RWPE1 (cell line): ENCODE results near the gene HDAC11.

Experiments used
- CTCF ChIA-PET: fragments of 350-600 bp; sonication (Branson Sonifier 250); formaldehyde crosslinking; extraction: SDS; loops from one replicate; lab custom pipeline; 2021; lab: Yijun Ruan, JAX
- POLR2A ChIA-PET: fragments of 400-600 bp; formaldehyde crosslinking; extraction: SDS; loops from one replicate; lab custom pipeline; 2020; ENCODE audit warnings: antibody characterized with exemption; ENCODE audit not compliant: low non-redundant PET; lab: Yijun Ruan, JAX
- DNase-seq: peaks from one replicate; pipeline ENCODE4 v3.0.0; 2012; ENCODE audit warnings: low spot score
- H3K27ac ChIP-seq: fragments of 450-650 bp; 2 replicates; pipeline ENCODE4 v1.5.1; 2017
- TF ChIP-seq, protein P1 (sequence below): fragments of 450-650 bp; conservative IDR thresholded peaks from 2 replicates; pipeline ENCODE4 v1.5.1; 2017; ENCODE audit warnings: low read depth, mild to moderate bottlenecking

HDAC11 gene

GRCh38 chr3:13472286-13472685 is 7.8 kb upstream of the HDAC11 start:
- POLR2A ChIA-PET = no interaction called here
- no peak overlapping the region for H3K27ac ChIP-seq
- CTCF ChIA-PET = no interaction called here
- DNase-seq = no peak
- TF ChIP-seq, protein P1, sequence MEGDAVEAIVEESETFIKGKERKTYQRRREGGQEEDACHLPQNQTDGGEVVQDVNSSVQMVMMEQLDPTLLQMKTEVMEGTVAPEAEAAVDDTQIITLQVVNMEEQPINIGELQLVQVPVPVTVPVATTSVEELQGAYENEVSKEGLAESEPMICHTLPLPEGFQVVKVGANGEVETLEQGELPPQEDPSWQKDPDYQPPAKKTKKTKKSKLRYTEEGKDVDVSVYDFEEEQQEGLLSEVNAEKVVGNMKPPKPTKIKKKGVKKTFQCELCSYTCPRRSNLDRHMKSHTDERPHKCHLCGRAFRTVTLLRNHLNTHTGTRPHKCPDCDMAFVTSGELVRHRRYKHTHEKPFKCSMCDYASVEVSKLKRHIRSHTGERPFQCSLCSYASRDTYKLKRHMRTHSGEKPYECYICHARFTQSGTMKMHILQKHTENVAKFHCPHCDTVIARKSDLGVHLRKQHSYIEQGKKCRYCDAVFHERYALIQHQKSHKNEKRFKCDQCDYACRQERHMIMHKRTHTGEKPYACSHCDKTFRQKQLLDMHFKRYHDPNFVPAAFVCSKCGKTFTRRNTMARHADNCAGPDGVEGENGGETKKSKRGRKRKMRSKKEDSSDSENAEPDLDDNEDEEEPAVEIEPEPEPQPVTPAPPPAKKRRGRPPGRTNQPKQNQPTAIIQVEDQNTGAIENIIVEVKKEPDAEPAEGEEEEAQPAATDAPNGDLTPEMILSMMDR = no peak

DNA sequence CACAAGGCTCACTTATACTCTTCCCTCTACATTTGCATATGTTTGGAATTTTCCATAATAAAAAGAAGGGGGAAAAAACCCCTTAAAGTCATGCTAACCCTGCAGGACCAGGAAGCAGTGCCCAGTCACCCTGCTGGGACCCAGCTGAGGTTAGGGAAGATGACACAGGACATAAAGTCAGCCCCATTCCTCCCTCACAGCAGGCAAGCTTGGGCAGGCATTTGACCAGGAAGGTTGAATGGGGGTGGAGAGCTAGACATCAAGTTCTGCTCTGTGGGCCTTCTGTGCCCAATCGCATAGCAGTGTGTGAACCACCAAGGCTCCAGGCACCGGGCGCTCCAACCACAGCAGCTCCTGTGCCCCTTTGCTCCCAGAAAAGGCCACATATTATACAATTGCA is 7.1 kb upstream of the HDAC11 start:
- TF ChIP-seq, protein P1 = no peak
- no peak for DNase-seq
- H3K27ac ChIP-seq = no peak overlapping the region
- ChIA-PET CTCF (no interaction called here), POLR2A (no interaction called here)

DNA sequence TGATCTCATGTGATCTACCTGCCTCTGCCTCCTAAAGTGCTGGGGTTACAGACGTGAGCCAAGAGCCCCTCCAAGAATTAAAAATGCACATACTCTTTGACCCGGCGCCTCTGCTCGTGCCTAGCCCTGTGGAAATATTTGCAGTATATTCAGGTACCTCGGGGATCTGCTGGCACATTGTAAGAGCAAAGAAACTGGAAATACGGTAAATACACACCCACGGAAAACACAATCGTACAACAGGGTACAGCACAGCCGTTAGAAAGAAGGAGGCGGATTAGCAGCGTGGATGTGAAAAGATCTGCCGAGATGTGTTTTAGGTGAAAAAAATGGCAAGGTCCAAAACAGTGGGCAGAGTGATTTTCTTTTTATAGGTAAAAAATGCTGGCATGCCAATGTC is 6.1 kb upstream of the HDAC11 start:
- ChIA-PET CTCF (no interaction called here), POLR2A (no interaction called here)
- no peak for DNase-seq
- H3K27ac ChIP-seq = no peak overlapping the region
- TF ChIP-seq, protein P1 = no peak

DNA sequence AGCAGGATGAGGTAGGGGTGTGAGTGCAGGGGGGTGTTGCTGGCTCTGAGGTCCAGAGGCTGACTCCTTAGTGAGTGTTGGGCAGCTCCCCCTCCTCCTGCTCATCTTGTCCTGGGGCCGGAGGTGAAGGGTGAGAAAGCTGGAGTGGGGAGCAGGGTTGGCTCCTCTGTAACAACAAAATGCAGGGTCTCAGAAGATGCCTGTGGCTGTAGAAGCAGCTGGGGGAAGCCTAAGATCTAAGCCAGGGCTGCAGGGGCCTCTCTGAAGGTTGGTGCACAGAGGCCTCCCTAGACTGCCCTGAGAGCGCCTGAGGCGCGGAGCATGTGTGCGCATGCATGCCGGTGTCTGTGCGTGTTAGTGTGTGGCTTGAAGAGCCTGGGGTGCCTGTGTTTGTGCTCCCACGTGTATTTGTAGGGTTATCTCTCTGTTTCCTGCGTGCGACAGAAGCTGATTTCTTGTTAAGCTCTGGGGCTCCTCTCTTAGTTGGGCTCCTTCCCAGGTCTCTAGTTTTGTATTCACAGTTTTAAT is 5.3 kb upstream of the HDAC11 start:
- POLR2A ChIA-PET = no interaction called here
- CTCF ChIA-PET = no interaction called here
- DNase-seq = no peak
- no peak overlapping the region for H3K27ac ChIP-seq
- TF ChIP-seq, protein P1 = no peak

- no peak overlapping the region for H3K27ac ChIP-seq
- ChIA-PET POLR2A (no interaction called here), CTCF (interaction anchor here (0.6 kb wide), 1 partner anchor 19 kb away, joined by 3 read pairs; no protein-coding TSS in a partner anchor)
- TF ChIP-seq, protein P1 = no peak
- DNase-seq = no peak
These were observed 4.1 kb upstream of the HDAC11 start for GRCh38 chr3:13475871-13476590.

GRCh38 chr3:13477943-13478342 is 2.2 kb upstream of the HDAC11 start:
- ChIA-PET CTCF (no interaction called here), POLR2A (interaction anchor here (0.5 kb wide), 1 partner anchor 212 kb away, joined by 3 read pairs; no protein-coding TSS in a partner anchor)
- H3K27ac ChIP-seq = no peak overlapping the region
- DNase-seq = no peak
- TF ChIP-seq, protein P1 = no peak
